Effector CD8-positive, alpha-beta T cell (primary cell): ENCODE results near the gene RPA3.
"Not testable (repeated sequence)": the region's sequence is repeated elsewhere in the genome, so short reads cannot be mapped to it uniquely, and the experiment has no call there.

Experiments
- DNase-seq: peaks from one replicate; lab custom pipeline; 2025; lab: John Stamatoyannopoulos, UW

Gene RPA3

DNA sequence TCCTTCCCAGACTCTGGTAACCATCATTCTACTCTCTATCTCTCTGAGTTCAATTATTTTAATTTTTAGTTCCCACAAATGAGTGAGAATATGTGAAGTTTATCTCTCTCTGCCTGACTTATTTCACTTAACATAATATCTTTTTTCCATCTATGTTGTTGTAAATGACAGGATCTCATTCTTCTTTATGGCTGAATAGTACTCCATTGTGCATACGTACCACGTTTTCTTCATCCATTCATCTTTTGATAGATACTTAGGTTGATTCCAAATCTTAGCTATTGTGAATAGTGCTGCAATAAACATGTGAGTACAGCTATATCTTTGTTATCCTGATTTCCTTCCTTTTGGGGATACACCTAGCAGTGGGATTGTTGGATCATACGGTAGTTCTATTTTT is 23.9 kb downstream of the RPA3 start:
- no peak for DNase-seq

GRCh38 chr7:7693881-7694280 is 24.5 kb downstream of the RPA3 start:
- no peak for DNase-seq

DNA sequence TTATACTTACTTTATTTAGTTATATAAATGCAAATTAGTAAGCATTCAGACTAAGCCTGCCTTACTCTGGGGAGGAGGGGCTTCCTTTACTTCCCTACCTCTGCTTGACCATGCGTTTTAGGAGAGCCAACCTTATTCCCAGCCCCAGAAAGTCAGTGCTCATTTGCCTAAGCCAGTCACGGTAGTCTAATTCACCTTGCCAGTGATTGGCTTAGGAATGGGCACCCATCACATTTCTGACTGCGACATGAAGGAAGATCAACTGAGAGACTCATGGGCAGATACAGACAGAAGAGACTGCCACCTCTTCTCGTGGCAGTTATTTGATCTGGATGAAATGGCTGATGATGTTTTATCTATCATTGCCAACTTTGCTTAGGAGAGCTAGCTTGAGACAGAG is 29.5 kb downstream of the RPA3 start:
- no peak for DNase-seq

DNA sequence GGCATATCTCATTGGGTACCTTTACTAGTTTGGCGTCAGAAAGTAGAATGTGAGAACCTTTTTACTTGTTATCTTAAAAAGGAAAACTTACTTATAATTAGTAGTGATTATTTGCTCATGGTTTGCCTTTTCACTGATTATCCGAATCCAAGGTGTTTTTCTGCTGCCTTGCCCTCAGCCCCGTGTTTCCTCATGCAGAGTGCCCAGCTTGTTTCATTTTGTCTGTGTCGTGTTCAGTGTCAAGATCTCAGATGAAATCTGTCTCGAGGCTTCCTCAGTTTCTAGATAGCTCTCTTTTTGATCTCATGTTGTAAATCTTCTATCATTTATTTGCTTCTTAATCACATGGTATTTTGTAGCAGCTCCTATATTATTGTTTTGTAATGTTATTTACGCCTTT is 30.1 kb downstream of the RPA3 start:
- no peak for DNase-seq

- DNase-seq: no peak
Measured at GRCh38 chr7:7687800-7688199, 30.6 kb downstream of the RPA3 start.

DNA sequence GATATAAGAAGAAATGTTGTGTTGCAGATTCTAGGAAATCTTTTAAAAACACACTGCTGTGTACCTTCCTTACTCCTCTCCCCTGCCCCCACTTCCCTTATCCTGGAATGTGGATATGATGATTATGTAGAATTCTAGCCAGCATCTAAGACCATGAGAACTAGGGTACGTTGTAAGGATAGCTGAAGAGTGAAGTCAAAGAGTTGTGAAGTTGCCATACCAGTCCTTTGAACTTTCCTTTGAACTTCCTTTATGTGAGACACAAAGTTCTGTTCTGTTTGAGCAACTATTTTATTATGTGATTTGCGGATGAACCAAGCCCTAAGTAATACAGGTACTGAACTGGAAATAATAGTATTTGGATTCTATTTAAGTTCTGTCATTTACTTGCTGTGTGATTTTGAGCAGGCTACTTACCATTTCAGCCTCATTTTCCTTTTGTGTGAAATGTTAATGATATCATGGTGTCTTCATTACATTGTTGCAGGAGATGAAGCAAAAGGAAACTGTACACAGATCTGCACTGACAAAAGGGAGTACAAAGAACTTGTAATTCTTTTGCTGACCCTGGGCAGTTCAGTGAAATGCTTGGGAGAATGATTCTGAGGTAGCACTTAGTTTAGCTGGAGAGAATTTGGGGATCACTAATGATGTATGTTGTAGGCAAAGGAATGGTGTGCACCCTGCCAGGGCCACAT is 31.4 kb downstream of the RPA3 start:
- DNase-seq: no peak

DNA sequence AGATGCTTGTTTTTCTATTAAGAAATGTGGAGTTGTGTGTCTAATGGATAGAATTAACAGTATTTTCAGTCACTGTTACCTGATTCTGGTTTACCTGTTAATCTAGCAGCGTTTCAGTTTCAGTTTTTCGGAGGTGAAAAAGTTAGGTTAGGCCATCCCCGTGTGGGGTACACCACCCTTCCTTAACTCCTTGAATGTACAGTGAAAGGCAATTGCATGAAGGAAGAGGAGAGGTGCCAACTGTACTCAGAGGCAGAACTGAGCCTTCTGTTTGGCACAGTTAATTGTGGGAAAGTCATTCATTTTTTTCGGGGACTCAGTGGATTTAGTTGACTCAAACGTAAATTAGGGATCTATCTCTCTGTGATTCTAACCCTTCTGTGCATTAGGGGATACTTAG is 35.5 kb downstream of the RPA3 start:
- DNase-seq: no peak

- no peak for DNase-seq
Measured at GRCh38 chr7:7681936-7682329, 36.5 kb downstream of the RPA3 start.

GRCh38 chr7:7681191-7681935 is 37.0 kb downstream of the RPA3 start:
- no peak for DNase-seq

GRCh38 chr7:7679640-7680039 is 38.8 kb downstream of the RPA3 start:
- not testable (repeated sequence) for DNase-seq

- DNase-seq: no peak
Measured at GRCh38 chr7:7675686-7676085, 42.7 kb downstream of the RPA3 start.

DNA sequence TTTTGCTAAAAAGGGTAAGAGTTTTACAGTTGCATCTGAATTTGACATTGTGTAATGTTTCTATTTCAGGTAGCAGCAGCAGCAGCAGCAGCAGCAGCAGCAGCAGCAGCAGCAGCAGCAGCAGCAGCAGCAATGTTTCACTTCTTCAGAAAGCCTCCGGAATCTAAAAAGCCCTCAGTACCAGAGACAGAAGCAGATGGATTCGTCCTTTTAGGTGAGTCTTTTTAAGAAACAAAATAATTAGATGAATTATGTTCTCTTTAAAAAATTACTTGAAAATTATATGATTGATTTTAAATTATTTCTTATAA is 45.2 kb downstream of the RPA3 start:
- DNase-seq: no peak

GRCh38 chr7:7672545-7673239 is 45.7 kb downstream of the RPA3 start:
- DNase-seq: no peak

- DNase-seq: no peak
Measured at GRCh38 chr7:7671361-7671760, 47.0 kb downstream of the RPA3 start.

GRCh38 chr7:7670490-7670889 is 47.9 kb downstream of the RPA3 start:
- no peak for DNase-seq

GRCh38 chr7:7668706-7669105 is 49.7 kb downstream of the RPA3 start:
- DNase-seq: no peak

- no peak for DNase-seq
Measured at GRCh38 chr7:7667187-7667586, 51.2 kb downstream of the RPA3 start.

GRCh38 chr7:7665031-7665430 is 53.4 kb downstream of the RPA3 start:
- DNase-seq: no peak

DNA sequence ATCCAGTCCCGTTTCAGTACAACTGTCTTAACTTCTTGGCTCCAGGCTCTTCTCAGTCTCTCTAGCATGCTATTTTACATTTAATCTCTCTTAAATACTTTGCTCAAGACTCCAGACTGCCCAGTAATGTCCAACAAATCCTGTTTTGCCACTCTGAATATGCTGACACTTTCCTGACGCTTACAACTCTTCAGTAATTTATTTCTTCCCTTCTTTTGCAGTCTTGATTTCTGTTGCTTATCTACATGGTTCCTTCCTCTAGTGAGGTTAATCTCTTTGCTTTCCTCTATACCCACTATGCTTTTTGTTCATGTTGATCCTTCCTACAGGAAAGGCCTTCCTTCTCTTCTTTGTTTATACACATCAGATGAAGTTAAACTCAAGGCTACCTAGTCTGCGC is 54.1 kb downstream of the RPA3 start:
- no peak for DNase-seq

DNA sequence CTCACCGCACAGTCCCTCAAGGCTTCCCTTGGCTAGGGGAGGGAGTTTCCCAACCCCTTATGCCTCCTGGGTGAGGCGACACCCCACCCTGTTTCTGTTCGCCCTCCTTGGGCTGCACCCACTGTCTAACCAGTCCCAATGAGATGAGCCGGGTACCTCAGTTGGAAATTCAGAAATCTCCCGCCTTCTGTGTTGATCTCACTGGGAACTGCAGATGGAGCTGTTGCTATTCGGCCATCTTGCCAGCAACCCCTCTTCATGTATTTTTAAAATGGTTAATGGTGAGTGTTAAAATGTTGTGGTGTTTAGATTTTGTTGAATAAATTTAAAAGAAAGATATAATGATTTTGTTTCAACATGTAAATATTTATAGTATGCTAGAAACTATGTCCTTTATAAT is 55.9 kb downstream of the RPA3 start:
- DNase-seq: no peak

GRCh38 chr7:7656459-7656858 is 61.9 kb downstream of the RPA3 start:
- DNase-seq: not testable (repeated sequence)

- no peak for DNase-seq
Measured at GRCh38 chr7:7654964-7655715, 63.3 kb downstream of the RPA3 start.
